PC-9 (cell line): ENCODE data around the gene MIF4GD. TPM values are rescaled to one million over a fixed set of nuclear protein-coding genes. Genes with fewer than 3 reads are reported as not detected.

Experiments
- Bru-seq: library from RNA; stranded (reverse); fragments of 400-500 nt; gene quantifications from one replicate; lab custom pipeline; 2021; lab: Mats Ljungman, UMichigan
- BruChase-seq, 2 experiments: library from RNA; stranded (reverse); fragments of 400-500 nt; gene quantifications; one replicate each; lab custom pipeline; 2021; lab: Mats Ljungman, UMichigan
- BruUV-seq: library from RNA; stranded (reverse); fragments of 400-500 nt; replicated peaks from 2 replicates; lab custom pipeline; 2021; lab: Mats Ljungman, UMichigan
- CTCF ChIA-PET: fragments of 300-600 bp; sonication (Branson Sonifier 250); formaldehyde crosslinking; loops from one replicate; lab custom pipeline; 2022; ENCODE audit warnings: antibody characterized with exemption; lab: Charles Lee
- POLR2A ChIA-PET: fragments of 300-600 bp; sonication (Branson Sonifier 250); formaldehyde crosslinking; loops from one replicate; lab custom pipeline; 2022; ENCODE audit warnings: antibody characterized with exemption; ENCODE audit not compliant: unreplicated experiment; lab: Charles Lee
- DNase-seq, 2 experiments: peaks; one replicate each; pipeline versions ENCODE4 v3.0.0 to v3.0.0-alpha.2; 2015 to 2022; ENCODE audit warnings: mixed read lengths in 1 of 2
- H2AFZ ChIP-seq: fragments of 200-600 bp; sonication (generic); 2 replicates; pipeline ENCODE4 v1.8.1; 2017; ENCODE audit warnings: antibody characterized with exemption
- H3F3A ChIP-seq: fragments of 200-600 bp; sonication (generic); 2 replicates; pipeline ENCODE4 v1.8.1; 2017; ENCODE audit warnings: antibody characterized with exemption, mild to moderate bottlenecking, low read depth; ENCODE audit not compliant: insufficient read depth
- H3K27ac ChIP-seq: fragments of 200-600 bp; sonication (generic); 2 replicates; pipeline ENCODE4 v1.6.1; 2016; ENCODE audit warnings: mixed run types
- H3K27me3 ChIP-seq: fragments of 200-600 bp; sonication (generic); 2 replicates; pipeline ENCODE4 v1.6.1; 2016; ENCODE audit warnings: low read depth, mixed run types; ENCODE audit not compliant: insufficient read depth
- H3K36me3 ChIP-seq: fragments of 200-600 bp; sonication (generic); 2 replicates; pipeline ENCODE4 v1.6.1; 2016; ENCODE audit warnings: low read depth, mixed run types
- H3K4me1 ChIP-seq: fragments of 200-600 bp; sonication (generic); replicated peaks from 2 replicates; pipeline ENCODE4 v1.6.1; 2016; ENCODE audit warnings: mixed run types; ENCODE audit not compliant: insufficient read depth
- H3K4me2 ChIP-seq: fragments of 200-600 bp; sonication (generic); 2 replicates; pipeline ENCODE4 v1.6.1; 2017; ENCODE audit warnings: mixed run types
- H3K4me3 ChIP-seq: fragments of 200-600 bp; sonication (generic); 2 replicates; pipeline ENCODE4 v1.6.1; 2016; ENCODE audit warnings: mixed run types
- H3K79me2 ChIP-seq: fragments of 200-600 bp; sonication (generic); 2 replicates; pipeline ENCODE4 v1.6.1; 2017; ENCODE audit warnings: low read depth, mixed run types
- H3K9me2 ChIP-seq: fragments of 200-600 bp; sonication (generic); 2 replicates; pipeline ENCODE4 v1.8.1; 2017; ENCODE audit warnings: mild to moderate bottlenecking; ENCODE audit not compliant: insufficient read depth
- H3K9me3 ChIP-seq: fragments of 200-600 bp; sonication (generic); 2 replicates; pipeline ENCODE4 v1.8.1; 2016; ENCODE audit warnings: low read depth; ENCODE audit not compliant: insufficient read depth
- H4K20me1 ChIP-seq: fragments of 200-600 bp; sonication (generic); 2 replicates; pipeline ENCODE4 v1.8.1; 2017; ENCODE audit not compliant: insufficient read depth
- CTCF ChIP-seq: fragments of 200-600 bp; sonication (generic); conservative IDR thresholded peaks from 2 replicates; pipeline ENCODE4 v1.6.1; 2017; ENCODE audit warnings: mixed run types, antibody characterized with exemption, mild to moderate bottlenecking, moderate library complexity
- EZH2 ChIP-seq: fragments of 200-600 bp; sonication (generic); IDR thresholded peaks from 2 replicates; pipeline ENCODE4 v1.8.0; 2017; ENCODE audit warnings: antibody characterized with exemption, low read depth
- intact Hi-C: fragments of 100-400 bp; cut with micrococcal nuclease; formaldehyde crosslinking; loops from one replicate; pipeline ENCODE4 v1.10.0; 2022; ENCODE audit not compliant: unreplicated experiment
- long read RNA-seq: library from polyadenylated mRNA; stranded (forward); transcript quantifications from one replicate; pipeline ENCODE4 v2.0.0, GENCODE V29; 2022
- total RNA-seq: library from RNA; stranded (reverse); gene quantifications from 2 replicates; pipeline ENCODE4 v1.2.3, GENCODE V29; 2021

Gene MIF4GD
- 23.4 and 35.4 TPM in 2 replicates for total RNA-seq
- Bru-seq, nascent RNA: percentile 41 among the genes with signal in this experiment
- BruChase-seq, experiment 1, labeled RNA remaining after a 2-hour chase: percentile 47 among the genes with signal in this experiment
- BruChase-seq, experiment 2, labeled RNA remaining after a 6-hour chase: percentile 62 among the genes with signal in this experiment
- long read RNA-seq, transcript MIF4GD-208 (7 exons, 1,419 nt): minor isoform, 6 of 65 reads
- long read RNA-seq, transcript MIF4GD-214 (5 exons, 1,230 nt): minor isoform, 5 of 65 reads
- long read RNA-seq, transcript MIF4GD-202 (6 exons, 1,306 nt): major isoform, 26 of 65 reads
- long read RNA-seq, partial matches to known transcripts: 4 of 65 reads
- long read RNA-seq, other reads (novel, unspliced or antisense): 18 of 65 reads

GRCh38 chr17:75270966-75271232 is at the start of gene MIF4GD:
TSS of gene MIF4GD (minus strand) at chr17:75271231. CDS start at chr17:75270195, 1,036 bp downstream.
- H3K9me2 ChIP-seq: no peaks in the 10 kb centered on the region
- no peaks in the 10 kb centered on the region for H3K27me3 ChIP-seq
- H3K27ac ChIP-seq: peak within 1 kb of the TSS; percentile 54
- 0 out of 2 replicates have a peak, but pooled peaks cover 5% of the 10 kb centered on the region for H3K79me2 ChIP-seq
- H4K20me1 ChIP-seq: no peaks in the 10 kb centered on the region
- peak within 1 kb of the TSS; percentile 95 for H3K4me3 ChIP-seq
- H3F3A ChIP-seq: peaks cover 52% of the 10 kb centered on the region; the same call in 1 of the 2 replicates
- POLR2A ChIA-PET: interaction anchor here (0.6 to 1.5 kb wide), 5 partner anchors 18 to 255 kb away, joined by 3 to 9 read pairs (median 4); partner anchors contain the start of genes LLGL2 and SLC25A19
- H3K9me3 ChIP-seq: no peaks in the 10 kb centered on the region
- DNase-seq: no peak
- peak within 1 kb of the TSS; percentile 99 for H2AFZ ChIP-seq
- peak within 1 kb of the TSS; percentile 99 for H3K4me2 ChIP-seq
- no TSS peak for BruUV-seq
- 0 out of 2 replicates have a peak, but pooled peaks cover 5% of the 10 kb centered on the region for H3K36me3 ChIP-seq
- CTCF ChIA-PET: interaction anchor here (0.5 to 2.0 kb wide), 7 partner anchors 9 to 185 kb away, joined by 3 to 15 read pairs (median 4); partner anchors contain the start of genes GGA3, MRPS7, SLC25A19 and TMEM94
- H3K4me1 ChIP-seq: peaks cover 7% of the 10 kb centered on the region; the same call in 1 of the 2 replicates
- TF ChIP-seq CTCF (no peak), EZH2 (no peak)
- intact Hi-C loops: loop anchor here (1.0 kb wide), 2 partner anchors 18 to 133 kb away; partner anchors contain the start of gene SLC25A19

DNA sequence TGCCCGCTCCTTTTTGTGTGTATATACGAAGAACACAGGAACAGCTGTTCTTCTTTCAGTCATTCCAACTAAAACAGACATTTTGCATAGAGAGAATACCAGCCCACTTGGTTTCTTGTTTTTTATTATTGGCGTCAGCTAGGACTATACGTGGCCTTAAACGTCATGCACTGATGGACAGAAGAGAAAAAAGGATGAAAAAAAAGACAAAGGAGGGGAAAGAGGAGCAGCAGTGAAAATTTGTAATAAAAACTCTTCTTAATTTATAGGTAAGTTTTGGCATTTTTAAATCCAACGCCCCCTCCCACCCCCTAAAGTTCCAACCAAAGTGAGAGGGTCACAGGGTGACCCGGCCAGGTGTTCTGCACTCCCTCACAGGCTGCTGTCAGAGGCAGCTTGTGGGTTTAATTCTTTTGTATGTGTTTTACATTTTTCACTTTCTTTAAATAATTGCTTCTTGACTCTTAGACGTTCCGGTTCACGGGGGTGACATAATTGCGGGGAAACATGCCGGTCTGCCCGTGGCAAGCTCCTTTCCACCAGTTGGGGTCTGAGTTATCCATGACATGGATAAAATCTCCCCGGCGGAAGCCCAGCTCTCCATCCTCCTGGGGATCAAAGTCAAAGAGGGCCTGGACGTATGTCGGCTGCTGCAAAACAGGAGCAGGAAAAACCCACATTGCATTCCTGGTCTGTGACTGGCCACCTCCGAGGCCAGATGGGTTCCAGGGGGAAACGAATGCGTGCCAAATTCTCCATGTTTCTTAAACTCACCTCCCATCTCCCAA is 49.1 kb upstream of the MIF4GD start:
- Histone ChIP-seq H4K20me1 (peaks cover 14% of the 10 kb centered on the region), H3K27me3 (no peaks in the 10 kb centered on the region), H3F3A (peaks cover 33% of the 10 kb centered on the region), H3K36me3 (no peaks in the 10 kb centered on the region), H3K79me2 (no peaks in the 10 kb centered on the region; the same call in 1 of the 2 replicates), H3K4me1 (no peaks in the 10 kb centered on the region), H3K9me3 (no peaks in the 10 kb centered on the region), H3K9me2 (no peaks in the 10 kb centered on the region), H3K4me3 (no peak overlapping the region), H3K4me2 (no peak overlapping the region), H3K27ac (no peak overlapping the region), H2AFZ (no peak overlapping the region)
- no peak for DNase-seq
- no peak for TF ChIP-seq CTCF
- no peak for TF ChIP-seq EZH2
- no TSS peak for BruUV-seq
- intact Hi-C loops: loop anchor here (5.0 kb wide), 1 partner anchor 197 kb away; the partner anchor contains the start of genes CASKIN2 and TSEN54
- CTCF ChIA-PET: no interaction called here
- POLR2A ChIA-PET: no interaction called here

GRCh38 chr17:75318615-75319222 is 47.7 kb upstream of the MIF4GD start:
- no peaks in the 10 kb centered on the region for H3K4me1 ChIP-seq
- no peaks in the 10 kb centered on the region for H3K9me3 ChIP-seq
- peaks cover 14% of the 10 kb centered on the region for H4K20me1 ChIP-seq
- no peak overlapping the region for H3K4me3 ChIP-seq
- no peak for DNase-seq
- no TSS peak for BruUV-seq
- ChIA-PET POLR2A (no interaction called here), CTCF (interaction anchor here (0.6 kb wide), 1 partner anchor 314 kb away, joined by 3 read pairs; the partner anchor contains the start of gene SMIM5)
- no peaks in the 10 kb centered on the region for H3K36me3 ChIP-seq
- H3K79me2 ChIP-seq: no peaks in the 10 kb centered on the region; the same call in 1 of the 2 replicates
- H3K9me2 ChIP-seq: no peaks in the 10 kb centered on the region
- intact Hi-C loops: no loop called here
- no peak overlapping the region for H2AFZ ChIP-seq
- no peaks in the 10 kb centered on the region for H3K27me3 ChIP-seq
- no peak overlapping the region for H3K4me2 ChIP-seq
- H3K27ac ChIP-seq: no peak overlapping the region
- TF ChIP-seq CTCF: no peak
- no peak for TF ChIP-seq EZH2
- peaks cover 23% of the 10 kb centered on the region for H3F3A ChIP-seq
